Osteocyte (in vitro differentiated cells): ENCODE results near the gene HDAC4. TPM values are rescaled to one million over a fixed set of nuclear protein-coding genes. Genes with fewer than 3 reads are reported as not detected.

Source experiments
- DNase-seq: peaks from one replicate; pipeline ENCODE4 v3.0.0; 2021; ENCODE audit warnings: mixed read lengths; ENCODE audit not compliant: unreplicated experiment; ENCODE audit errors: extremely low spot score
- H3K27ac Mint-ChIP-seq: one replicate; pipeline ENCODE4 v1.8.0; 2021; ENCODE audit warnings: mild to moderate bottlenecking, mixed read lengths; ENCODE audit not compliant: unreplicated experiment
- H3K27me3 Mint-ChIP-seq: one replicate; pipeline ENCODE4 v1.8.0; 2021; ENCODE audit warnings: mixed read lengths; ENCODE audit not compliant: unreplicated experiment
- H3K36me3 Mint-ChIP-seq: one replicate; pipeline ENCODE4 v1.8.0; 2021; ENCODE audit warnings: mixed read lengths; ENCODE audit not compliant: unreplicated experiment
- H3K4me1 Mint-ChIP-seq: one replicate; pipeline ENCODE4 v1.8.0; 2021; ENCODE audit warnings: mixed read lengths; ENCODE audit not compliant: unreplicated experiment
- H3K4me3 Mint-ChIP-seq: one replicate; pipeline ENCODE4 v1.8.0; 2021; ENCODE audit warnings: mild to moderate bottlenecking, moderate library complexity, mixed read lengths; ENCODE audit not compliant: unreplicated experiment
- H3K9me3 Mint-ChIP-seq: one replicate; pipeline ENCODE4 v1.8.0; 2021; ENCODE audit warnings: mixed read lengths; ENCODE audit not compliant: unreplicated experiment
- total RNA-seq: library from RNA; stranded (reverse); gene quantifications from 2 replicates; pipeline ENCODE4 v1.2.1, GENCODE V29; 2021
- TF ChIP-seq, protein P1 (sequence below): fragments of 200-600 bp; sonication (generic); IDR thresholded peaks from 2 replicates; pipeline ENCODE4 v1.5.0; 2021; ENCODE audit warnings: antibody characterized with exemption, mild to moderate bottlenecking, moderate library complexity

HDAC4 gene
- total RNA-seq, 1 donor from 2014 or later = 30.3 TPM

DNA sequence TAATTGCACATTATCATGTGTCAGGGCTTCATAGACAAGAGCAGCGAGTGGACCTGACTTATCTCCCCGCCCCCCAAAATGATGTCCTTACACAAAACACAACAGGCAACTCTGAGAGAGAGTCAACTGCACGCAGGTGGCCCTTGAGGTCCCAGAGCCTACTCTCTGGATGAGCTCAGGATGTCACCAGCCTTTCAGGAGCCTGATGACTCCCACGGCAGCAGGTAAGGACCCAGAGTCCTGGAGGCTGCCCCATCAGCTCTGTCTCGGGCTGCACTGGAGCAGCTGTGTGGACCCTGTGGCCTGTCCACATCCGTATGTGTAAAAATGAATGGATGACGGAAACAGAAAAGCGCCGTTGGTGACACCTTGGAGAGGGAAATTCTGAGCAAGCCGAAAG, 130.9 kb downstream of the HDAC4 start:
- no peak overlapping the region for H3K4me3 Mint-ChIP-seq
- no peak overlapping the region for H3K27ac Mint-ChIP-seq
- TF ChIP-seq, protein P1, sequence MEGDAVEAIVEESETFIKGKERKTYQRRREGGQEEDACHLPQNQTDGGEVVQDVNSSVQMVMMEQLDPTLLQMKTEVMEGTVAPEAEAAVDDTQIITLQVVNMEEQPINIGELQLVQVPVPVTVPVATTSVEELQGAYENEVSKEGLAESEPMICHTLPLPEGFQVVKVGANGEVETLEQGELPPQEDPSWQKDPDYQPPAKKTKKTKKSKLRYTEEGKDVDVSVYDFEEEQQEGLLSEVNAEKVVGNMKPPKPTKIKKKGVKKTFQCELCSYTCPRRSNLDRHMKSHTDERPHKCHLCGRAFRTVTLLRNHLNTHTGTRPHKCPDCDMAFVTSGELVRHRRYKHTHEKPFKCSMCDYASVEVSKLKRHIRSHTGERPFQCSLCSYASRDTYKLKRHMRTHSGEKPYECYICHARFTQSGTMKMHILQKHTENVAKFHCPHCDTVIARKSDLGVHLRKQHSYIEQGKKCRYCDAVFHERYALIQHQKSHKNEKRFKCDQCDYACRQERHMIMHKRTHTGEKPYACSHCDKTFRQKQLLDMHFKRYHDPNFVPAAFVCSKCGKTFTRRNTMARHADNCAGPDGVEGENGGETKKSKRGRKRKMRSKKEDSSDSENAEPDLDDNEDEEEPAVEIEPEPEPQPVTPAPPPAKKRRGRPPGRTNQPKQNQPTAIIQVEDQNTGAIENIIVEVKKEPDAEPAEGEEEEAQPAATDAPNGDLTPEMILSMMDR = no peak
- H3K9me3 Mint-ChIP-seq = no peaks in the 10 kb centered on the region
- H3K4me1 Mint-ChIP-seq = peaks cover 37% of the 10 kb centered on the region
- no peaks in the 10 kb centered on the region for H3K36me3 Mint-ChIP-seq
- H3K27me3 Mint-ChIP-seq = no peaks in the 10 kb centered on the region
- no peak for DNase-seq

DNA sequence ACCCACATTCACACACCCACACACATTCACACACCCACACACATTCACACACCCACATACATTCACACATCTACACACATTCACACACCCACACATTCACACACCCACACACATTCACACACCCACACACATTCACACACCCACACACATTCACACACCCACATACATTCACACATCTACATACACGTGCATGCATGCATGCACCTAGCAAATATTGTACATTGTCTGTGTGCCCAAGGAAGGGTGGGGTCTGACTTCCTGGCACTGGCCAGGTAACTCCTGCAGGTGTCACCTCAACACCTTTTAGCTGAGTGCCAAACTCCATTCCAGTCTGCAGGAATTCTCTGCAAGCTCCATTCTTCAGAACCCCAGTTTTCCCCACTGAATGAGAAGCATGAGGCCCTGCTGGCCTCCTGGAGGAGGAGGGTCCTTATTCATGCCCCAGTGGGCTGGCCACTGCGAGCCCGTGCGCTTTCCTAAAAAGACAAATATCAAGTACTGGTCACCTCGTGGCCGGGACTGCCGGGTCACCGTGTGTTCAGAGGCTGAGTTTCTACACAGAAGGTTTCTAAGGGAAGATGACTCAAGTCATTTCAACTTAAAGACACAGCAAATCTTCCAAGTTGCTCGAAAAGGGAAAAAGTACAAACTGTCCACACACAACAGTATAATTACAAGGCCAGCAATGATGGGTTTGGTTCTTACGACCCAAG, 131.5 kb downstream of the HDAC4 start:
- Mint-ChIP-seq H3K9me3 (no peaks in the 10 kb centered on the region), H3K27me3 (no peaks in the 10 kb centered on the region), H3K4me1 (peaks cover 41% of the 10 kb centered on the region), H3K36me3 (no peaks in the 10 kb centered on the region), H3K27ac (no peak overlapping the region), H3K4me3 (no peak overlapping the region)
- TF ChIP-seq, protein P1 = no peak
- DNase-seq = no peak

DNA sequence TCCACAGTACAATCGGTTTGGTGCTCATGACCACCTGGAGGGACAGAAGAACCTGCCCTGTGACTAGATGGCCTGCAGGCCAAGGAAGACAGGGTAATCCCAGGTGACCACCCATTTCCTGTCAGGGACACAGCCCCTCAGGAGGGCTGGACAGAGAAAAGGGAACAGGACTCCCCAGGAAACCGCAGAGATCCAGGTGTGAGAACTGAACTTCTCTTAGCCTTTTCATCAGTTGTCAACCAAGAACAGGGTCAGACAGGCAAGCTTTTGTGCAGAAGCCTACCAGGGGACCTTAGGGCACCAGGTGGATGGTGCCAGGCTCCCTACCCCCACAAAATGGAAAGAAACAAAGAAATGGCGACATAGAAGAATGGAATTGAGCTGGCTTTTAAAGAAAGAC, 132.3 kb downstream of the HDAC4 start:
- H3K4me1 Mint-ChIP-seq = peaks cover 43% of the 10 kb centered on the region
- H3K27me3 Mint-ChIP-seq = no peaks in the 10 kb centered on the region
- no peaks in the 10 kb centered on the region for H3K36me3 Mint-ChIP-seq
- peak overlapping the region; percentile 83 for H3K27ac Mint-ChIP-seq
- TF ChIP-seq, protein P1 = no peak
- no peaks in the 10 kb centered on the region for H3K9me3 Mint-ChIP-seq
- H3K4me3 Mint-ChIP-seq = no peak overlapping the region
- DNase-seq = no peak

DNA sequence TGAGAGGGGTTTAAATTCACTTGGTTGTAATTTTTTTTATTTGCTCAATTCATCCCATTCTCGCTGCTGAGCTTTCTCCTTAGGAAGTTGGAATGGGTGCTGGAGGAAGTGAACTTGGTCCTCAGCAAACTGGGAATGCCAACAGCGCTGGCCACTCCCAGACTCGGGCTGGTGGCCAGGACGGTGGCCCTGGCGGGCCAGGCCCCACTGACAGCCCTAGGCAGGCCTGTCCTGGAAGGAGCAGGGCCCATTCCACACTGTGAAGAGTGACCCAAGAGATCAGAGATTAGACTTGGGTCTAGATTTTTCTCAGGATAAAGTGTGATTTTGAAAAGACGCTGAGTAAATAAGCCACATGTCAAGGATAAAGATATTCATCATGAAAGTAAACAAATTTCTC, 132.7 kb downstream of the HDAC4 start:
- H3K9me3 Mint-ChIP-seq = no peaks in the 10 kb centered on the region
- peaks cover 46% of the 10 kb centered on the region for H3K4me1 Mint-ChIP-seq
- no peaks in the 10 kb centered on the region for H3K36me3 Mint-ChIP-seq
- H3K27ac Mint-ChIP-seq = peak overlapping the region; percentile 83
- H3K4me3 Mint-ChIP-seq = no peak overlapping the region
- DNase-seq = no peak
- TF ChIP-seq, protein P1 = no peak
- no peaks in the 10 kb centered on the region for H3K27me3 Mint-ChIP-seq

DNA sequence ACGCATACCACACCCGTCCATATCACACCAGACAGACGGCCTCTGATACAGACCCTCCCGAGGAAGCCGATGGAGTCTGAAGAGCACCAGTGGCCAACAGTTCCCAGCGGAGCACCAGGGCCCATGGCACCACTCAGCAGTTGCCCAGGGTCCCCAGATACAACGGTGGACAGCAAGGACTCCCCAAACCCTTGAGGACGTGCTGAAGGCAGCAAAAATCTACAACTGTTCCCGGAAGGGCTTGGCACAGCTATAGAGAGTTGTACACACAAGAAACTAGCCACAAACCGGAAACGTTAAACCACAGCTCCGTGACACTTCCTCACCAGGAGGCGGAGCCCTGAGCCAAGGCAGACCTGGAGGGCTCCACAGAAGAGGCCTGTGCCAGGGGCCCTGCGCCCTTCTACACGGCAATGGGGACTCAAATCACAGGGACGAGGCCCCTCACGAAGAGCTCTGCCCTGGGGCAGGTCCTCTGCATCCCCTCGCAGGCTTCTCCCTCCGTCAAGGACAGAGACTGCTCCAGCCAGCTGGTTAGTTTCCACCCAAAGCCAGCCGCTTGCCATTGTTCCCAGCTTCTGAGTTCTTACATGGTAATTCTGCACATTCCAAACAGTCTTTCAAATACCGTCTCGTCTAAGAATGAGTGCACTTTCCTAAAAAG, 133.4 kb downstream of the HDAC4 start:
- TF ChIP-seq, protein P1 = peak; percentile 35
- Mint-ChIP-seq H3K9me3 (no peaks in the 10 kb centered on the region), H3K27ac (peak overlapping the region; percentile 83), H3K4me3 (no peak overlapping the region), H3K4me1 (peaks cover 46% of the 10 kb centered on the region), H3K36me3 (no peaks in the 10 kb centered on the region), H3K27me3 (no peaks in the 10 kb centered on the region)
- no peak for DNase-seq
